Spleen (tissue), 11 donors: ENCODE measurements around the gene CNTNAP2. TPM values are rescaled to one million over a fixed set of nuclear protein-coding genes. Genes with fewer than 3 reads are reported as not detected.

Source experiments
- DNase-seq: peaks from one replicate; pipeline ENCODE4 v3.0.0-alpha.2; 2020
- H3K27ac ChIP-seq, 8 donors: fragments of 200-600 bp; sonication (generic) in 7 of 8; 1 replicate in 4 of 8; 2 replicates in 4 of 8; pipeline versions ENCODE4 v1.5.0 to v1.8.0; 2016 to 2021; ENCODE audit warnings: inconsistent platforms in 4 of 8, mild to moderate bottlenecking in 4 of 8, moderate library complexity in 1 of 8
- H3K27me3 ChIP-seq, 7 donors: fragments of 200-600 bp; sonication (generic) in 6 of 7; replicated peaks in 1 of 7; 1 replicate in 4 of 7; 2 replicates in 3 of 7; pipeline versions ENCODE4 v1.5.0 to v1.8.0; 2016 to 2021; ENCODE audit warnings: inconsistent platforms in 3 of 7, mild to moderate bottlenecking in 1 of 7
- H3K36me3 ChIP-seq, 6 donors: fragments of 200-600 bp; sonication (generic) in 5 of 6; 1 replicate in 4 of 6; 2 replicates in 2 of 6; pipeline versions ENCODE4 v1.5.0 to v1.8.0; 2016 to 2021; ENCODE audit warnings: inconsistent platforms in 2 of 6
- H3K4me1 ChIP-seq, 6 donors: fragments of 200-600 bp; sonication (generic) in 5 of 6; 1 replicate in 3 of 6; 2 replicates in 3 of 6; pipeline versions ENCODE4 v1.5.0 to v1.8.0; 2016 to 2021; ENCODE audit warnings: inconsistent platforms in 3 of 6
- H3K4me3 ChIP-seq, 8 donors: fragments of 200-600 bp; sonication (generic) in 7 of 8; 1 replicate in 4 of 8; 2 replicates in 4 of 8; pipeline versions ENCODE4 v1.5.0 to v1.8.0; 2016 to 2021; ENCODE audit warnings: inconsistent platforms in 4 of 8, mild to moderate bottlenecking in 4 of 8, moderate library complexity in 2 of 8
- H3K9me3 ChIP-seq, 8 donors: fragments of 200-600 bp; sonication (generic) in 7 of 8; 1 replicate in 4 of 8; 2 replicates in 4 of 8; pipeline versions ENCODE4 v1.5.0 to v1.8.0; 2016 to 2021; ENCODE audit warnings: inconsistent platforms in 4 of 8
- POLR2A ChIP-seq, 3 donors: fragments of 450-650 bp; IDR thresholded peaks; one replicate each; pipeline ENCODE4 v1.5.1; 2017; ENCODE audit warnings: antibody characterized with exemption in 3 of 3, mild to moderate bottlenecking in 1 of 3
- POLR2AphosphoS5 ChIP-seq, 3 donors: sonication (generic); formaldehyde crosslinking; IDR thresholded peaks; one replicate each; pipeline ENCODE4 v1.5.1; 2017; ENCODE audit warnings: antibody characterized with exemption in 3 of 3
- WGBS, 5 donors: extraction: QIAGEN DNeasy Blood & Tissue Kit in 3 of 5; methylation state at CpG; one replicate each; pipeline versions ENCODE4 v1.1.5 to v1.1.7; 2013 to 2018; 5-methylcytosine and 5-hydroxymethylcytosine counted together
- intact Hi-C: fragments of 100-400 bp; cut with DNase I; formaldehyde crosslinking; loops from one replicate; pipeline ENCODE4 v1.15.0; 2023; ENCODE audit warnings: low total_unique reads
- polyA plus RNA-seq, 3 donors: library from polyadenylated mRNA; stranded (reverse); fragments of 200-250 nt; gene quantifications; one replicate each; pipeline ENCODE4 v1.2.1, GENCODE V29; 2013
- total RNA-seq, 7 donors: library from RNA; depleted of rRNA in 3 of 7; stranded (reverse); fragments of >200 nt in 3 of 7; fragmentation: NEBNext Ultra II Directional in 4 of 7; extraction: Animal tissue kit (Norgen Biotek cat#: 25700) in 4 of 7; gene quantifications; one replicate each; pipeline versions ENCODE4 v1.1.0 to v1.2.1, GENCODE V29; 2016 to 2021
- TF ChIP-seq, protein P1 (sequence below), 11 experiments: fragments of 200-600 bp in 7 of 11; fragments of 450-650 bp in 4 of 11; sonication (generic) in 4 of 11; IDR thresholded peaks in 8 of 11; conservative IDR thresholded peaks in 3 of 11; 1 replicate in 7 of 11; 2 replicates in 4 of 11; pipeline versions ENCODE4 v1.4.0 to v1.8.0; 2016 to 2021; ENCODE audit warnings: antibody characterized with exemption in 11 of 11, inconsistent platforms in 4 of 11, mild to moderate bottlenecking in 1 of 11
- donor health status: healthy with polysubstance abuse.
- donor health status: DM: no; HTN: no; CAD: no; lungs with moderate emphysema.
- donor health status: DM: no; HTN: no; CAD: no.
- donor health status: Bipolar disorder and iron deficiency.
- donor health status: healthy.
- donor health status: DM: no; HTN: no; CAD: no.
- donor health status: DM: yes; HTN: yes; CAD: no.

Gene CNTNAP2
- total and polyA plus RNA-seq, 10 donors, result 0.13 to 2.0 (median 0.82) TPM

- intact Hi-C loops, result no loop called here
- peaks cover 0 to 15% (median 2%) of the 10 kb centered on the region in 8 donors for H3K9me3 ChIP-seq
- 73 to 80% (median 77%) methylated on average over 5 of the region's 5 CpGs for WGBS, 5 donors
- no peaks in the 10 kb centered on the region for H3K36me3 ChIP-seq
- no peaks in the 10 kb centered on the region for H3K27me3 ChIP-seq
- H3K27ac ChIP-seq, result no peak overlapping the region
- no peak for DNase-seq
- TF ChIP-seq, protein P1, sequence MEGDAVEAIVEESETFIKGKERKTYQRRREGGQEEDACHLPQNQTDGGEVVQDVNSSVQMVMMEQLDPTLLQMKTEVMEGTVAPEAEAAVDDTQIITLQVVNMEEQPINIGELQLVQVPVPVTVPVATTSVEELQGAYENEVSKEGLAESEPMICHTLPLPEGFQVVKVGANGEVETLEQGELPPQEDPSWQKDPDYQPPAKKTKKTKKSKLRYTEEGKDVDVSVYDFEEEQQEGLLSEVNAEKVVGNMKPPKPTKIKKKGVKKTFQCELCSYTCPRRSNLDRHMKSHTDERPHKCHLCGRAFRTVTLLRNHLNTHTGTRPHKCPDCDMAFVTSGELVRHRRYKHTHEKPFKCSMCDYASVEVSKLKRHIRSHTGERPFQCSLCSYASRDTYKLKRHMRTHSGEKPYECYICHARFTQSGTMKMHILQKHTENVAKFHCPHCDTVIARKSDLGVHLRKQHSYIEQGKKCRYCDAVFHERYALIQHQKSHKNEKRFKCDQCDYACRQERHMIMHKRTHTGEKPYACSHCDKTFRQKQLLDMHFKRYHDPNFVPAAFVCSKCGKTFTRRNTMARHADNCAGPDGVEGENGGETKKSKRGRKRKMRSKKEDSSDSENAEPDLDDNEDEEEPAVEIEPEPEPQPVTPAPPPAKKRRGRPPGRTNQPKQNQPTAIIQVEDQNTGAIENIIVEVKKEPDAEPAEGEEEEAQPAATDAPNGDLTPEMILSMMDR (IDR thresholded peaks at IDR 0.05 in 8 of 11, conservative IDR thresholded peaks at IDR 0.05 in 3 of 11), result no peak
- TF ChIP-seq POLR2A (IDR thresholded peaks at IDR 0.05) (no peak), POLR2AphosphoS5 (IDR thresholded peaks at IDR 0.05) (no peak)
- no peaks in the 10 kb centered on the region for H3K4me1 ChIP-seq
- no peak overlapping the region for H3K4me3 ChIP-seq
Observed at GRCh38 chr7:147380926-147381325, 1264.3 kb downstream of the CNTNAP2 start.

DNA sequence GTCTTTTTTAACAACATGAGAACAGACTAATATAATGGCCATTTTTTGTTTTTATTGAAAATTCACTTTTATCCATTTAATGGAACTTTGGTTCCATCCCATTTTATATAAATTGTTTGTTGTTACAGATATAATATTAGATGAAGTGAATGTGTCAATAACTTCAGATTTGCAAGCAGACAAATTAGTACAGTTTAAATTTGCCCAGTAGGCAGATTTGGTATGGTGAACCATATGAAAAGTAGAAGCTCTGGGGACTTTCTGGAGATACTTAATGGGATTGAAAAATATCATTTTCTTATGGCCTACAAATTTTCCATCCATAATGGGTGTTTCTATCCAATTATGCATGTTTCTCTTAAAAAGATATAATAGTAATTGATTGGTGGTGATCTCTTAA, 1277.7 kb downstream of the CNTNAP2 start:
- no peaks in the 10 kb centered on the region for H3K4me1 ChIP-seq
- no peaks in the 10 kb centered on the region for H3K27me3 ChIP-seq
- H3K27ac ChIP-seq, result no peak overlapping the region
- TF ChIP-seq, protein P1 (IDR thresholded peaks at IDR 0.05 in 8 of 11, conservative IDR thresholded peaks at IDR 0.05 in 3 of 11), result no peak
- TF ChIP-seq POLR2AphosphoS5 (IDR thresholded peaks at IDR 0.05) (no peak), POLR2A (IDR thresholded peaks at IDR 0.05) (no peak)
- no peak for DNase-seq
- H3K9me3 ChIP-seq, result peaks cover 0 to 28% (median 17%) of the 10 kb centered on the region in 8 donors
- no peaks in the 10 kb centered on the region for H3K36me3 ChIP-seq
- H3K4me3 ChIP-seq, result no peak overlapping the region
- intact Hi-C loops, result no loop called here

DNA sequence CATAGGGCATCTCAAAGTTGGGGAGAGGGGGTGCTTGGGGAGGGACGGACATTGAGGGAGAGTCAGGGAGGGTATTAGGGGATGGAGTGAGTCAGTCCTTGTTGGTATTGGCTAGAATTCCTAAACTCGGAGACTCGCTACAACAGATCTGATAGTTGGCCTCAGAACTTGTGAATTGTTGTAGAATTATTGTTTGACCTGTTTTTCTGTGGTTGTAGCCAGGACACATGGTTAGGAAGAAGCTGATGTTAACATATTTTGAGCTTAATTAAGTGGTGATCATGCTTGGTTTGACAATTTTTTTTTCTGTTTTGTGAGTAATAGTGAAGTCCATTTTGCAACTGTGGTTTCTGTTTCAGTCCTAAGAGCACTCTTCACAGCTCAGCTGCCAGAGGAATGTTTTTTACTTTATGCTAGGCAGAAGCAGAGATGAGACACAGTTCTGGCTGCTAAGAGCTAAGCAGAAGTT, 1283.7 kb downstream of the CNTNAP2 start:
- 50 to 67% (median 66%) methylated on average over 3 of the region's 3 CpGs for WGBS, 5 donors
- Histone ChIP-seq H3K4me3 (no peak overlapping the region), H3K36me3 (no peaks in the 10 kb centered on the region), H3K27ac (no peak overlapping the region), H3K27me3 (no peaks in the 10 kb centered on the region), H3K4me1 (no peaks in the 10 kb centered on the region), H3K9me3 (peaks cover 0 to 11% (median 0%) of the 10 kb centered on the region in 8 donors)
- no peak for TF ChIP-seq POLR2A (IDR thresholded peaks at IDR 0.05)
- TF ChIP-seq, protein P1 (IDR thresholded peaks at IDR 0.05 in 8 of 11, conservative IDR thresholded peaks at IDR 0.05 in 3 of 11), result no peak
- TF ChIP-seq POLR2AphosphoS5 (IDR thresholded peaks at IDR 0.05), result no peak
- DNase-seq, result no peak
- intact Hi-C loops, result no loop called here

- Histone ChIP-seq H3K4me1 (no peaks in the 10 kb centered on the region), H3K27ac (no peak overlapping the region), H3K4me3 (no peak overlapping the region), H3K36me3 (no peaks in the 10 kb centered on the region), H3K9me3 (peaks cover 0 to 11% (median 0%) of the 10 kb centered on the region in 8 donors), H3K27me3 (no peaks in the 10 kb centered on the region)
- intact Hi-C loops, result no loop called here
- no peak for DNase-seq
- no peak for TF ChIP-seq POLR2AphosphoS5 (IDR thresholded peaks at IDR 0.05)
- TF ChIP-seq, protein P1 (IDR thresholded peaks at IDR 0.05 in 8 of 11, conservative IDR thresholded peaks at IDR 0.05 in 3 of 11), result no peak
- TF ChIP-seq POLR2A (IDR thresholded peaks at IDR 0.05), result no peak
- WGBS, 5 donors, result 85 to 94% (median 88%) methylated on average over 1 of the region's 1 CpG
Observed at GRCh38 chr7:147400925-147401324, 1284.3 kb downstream of the CNTNAP2 start.
